Upper lobe of left lung (tissue), 4 donors: ENCODE data around the gene ST3GAL5.

Experiments used
- POLR2A ChIP-seq, 4 donors: fragments of 450-650 bp; IDR thresholded peaks; one replicate each; pipeline ENCODE4 v1.5.1; 2016 to 2017; ENCODE audit warnings: antibody characterized with exemption in 4 of 4, mild to moderate bottlenecking in 2 of 4
- TF ChIP-seq, protein P1 (sequence below), 6 experiments: fragments of 450-650 bp in 4 of 6; fragments of 200-600 bp in 2 of 6; sonication (generic) in 2 of 6; IDR thresholded peaks; one replicate each; pipeline ENCODE4 v1.5.1; 2016 to 2019; ENCODE audit warnings: antibody characterized with exemption in 6 of 6

- TF ChIP-seq POLR2A (IDR thresholded peaks at IDR 0.05), result peak in 1 of 4 donors; percentile 7
- TF ChIP-seq, protein P1, sequence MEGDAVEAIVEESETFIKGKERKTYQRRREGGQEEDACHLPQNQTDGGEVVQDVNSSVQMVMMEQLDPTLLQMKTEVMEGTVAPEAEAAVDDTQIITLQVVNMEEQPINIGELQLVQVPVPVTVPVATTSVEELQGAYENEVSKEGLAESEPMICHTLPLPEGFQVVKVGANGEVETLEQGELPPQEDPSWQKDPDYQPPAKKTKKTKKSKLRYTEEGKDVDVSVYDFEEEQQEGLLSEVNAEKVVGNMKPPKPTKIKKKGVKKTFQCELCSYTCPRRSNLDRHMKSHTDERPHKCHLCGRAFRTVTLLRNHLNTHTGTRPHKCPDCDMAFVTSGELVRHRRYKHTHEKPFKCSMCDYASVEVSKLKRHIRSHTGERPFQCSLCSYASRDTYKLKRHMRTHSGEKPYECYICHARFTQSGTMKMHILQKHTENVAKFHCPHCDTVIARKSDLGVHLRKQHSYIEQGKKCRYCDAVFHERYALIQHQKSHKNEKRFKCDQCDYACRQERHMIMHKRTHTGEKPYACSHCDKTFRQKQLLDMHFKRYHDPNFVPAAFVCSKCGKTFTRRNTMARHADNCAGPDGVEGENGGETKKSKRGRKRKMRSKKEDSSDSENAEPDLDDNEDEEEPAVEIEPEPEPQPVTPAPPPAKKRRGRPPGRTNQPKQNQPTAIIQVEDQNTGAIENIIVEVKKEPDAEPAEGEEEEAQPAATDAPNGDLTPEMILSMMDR (IDR thresholded peaks at IDR 0.05), result peak; percentile 87 to 97 (median 95)
Measured at GRCh38 chr2:85813982-85814801, 74.6 kb downstream of the ST3GAL5 start.
